Measurements from ENCODE around the gene SLC35G4. TPM values are rescaled to one million over a fixed set of nuclear protein-coding genes. Genes with fewer than 3 reads are reported as not detected.
"Not testable (repeated sequence)": the region's sequence is repeated elsewhere in the genome, so short reads cannot be mapped to it uniquely, and the experiment has no call there.

Gene SLC35G4
- total RNA-seq (not detected), polyA plus RNA-seq (not detected)
- long read RNA-seq, donor 1 = 0 reads
- long read RNA-seq, donor 2 = 0 reads

GRCh38 chr18:11609488-11609887 lies at the start of gene SLC35G4:
TSS of gene SLC35G4 (plus strand) at chr18:11609596. CDS start at chr18:11609596, 0 bp downstream.
- not testable (repeated sequence) for DNase-seq

GRCh38 chr18:11561293-11561692 lies 48.1 kb upstream of the SLC35G4 start:
- Histone ChIP-seq H3K4me3 (no peak overlapping the region), H3K9me3 (no peaks in the 10 kb centered on the region), H3K36me3 (ENCODE audit: insufficient read depth in 1 of 2, low read depth in 1 of 2) (no peaks in the 10 kb centered on the region), H3K27me3 (ENCODE audit: insufficient read depth in 3 of 3, low read length in 2 of 3) (peaks cover 0 to 7% (median 2%) of the 10 kb centered on the region in 3 donors), H3K4me1 (no peaks in the 10 kb centered on the region), H3K27ac (no peak overlapping the region)
- DNase-seq (no peak), ATAC-seq (no peak)
- TF ChIP-seq, protein P1, sequence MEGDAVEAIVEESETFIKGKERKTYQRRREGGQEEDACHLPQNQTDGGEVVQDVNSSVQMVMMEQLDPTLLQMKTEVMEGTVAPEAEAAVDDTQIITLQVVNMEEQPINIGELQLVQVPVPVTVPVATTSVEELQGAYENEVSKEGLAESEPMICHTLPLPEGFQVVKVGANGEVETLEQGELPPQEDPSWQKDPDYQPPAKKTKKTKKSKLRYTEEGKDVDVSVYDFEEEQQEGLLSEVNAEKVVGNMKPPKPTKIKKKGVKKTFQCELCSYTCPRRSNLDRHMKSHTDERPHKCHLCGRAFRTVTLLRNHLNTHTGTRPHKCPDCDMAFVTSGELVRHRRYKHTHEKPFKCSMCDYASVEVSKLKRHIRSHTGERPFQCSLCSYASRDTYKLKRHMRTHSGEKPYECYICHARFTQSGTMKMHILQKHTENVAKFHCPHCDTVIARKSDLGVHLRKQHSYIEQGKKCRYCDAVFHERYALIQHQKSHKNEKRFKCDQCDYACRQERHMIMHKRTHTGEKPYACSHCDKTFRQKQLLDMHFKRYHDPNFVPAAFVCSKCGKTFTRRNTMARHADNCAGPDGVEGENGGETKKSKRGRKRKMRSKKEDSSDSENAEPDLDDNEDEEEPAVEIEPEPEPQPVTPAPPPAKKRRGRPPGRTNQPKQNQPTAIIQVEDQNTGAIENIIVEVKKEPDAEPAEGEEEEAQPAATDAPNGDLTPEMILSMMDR (IDR thresholded peaks at IDR 0.05) = no peak
- WGBS, 3 donors = 43 to 57% (median 44%) methylated on average over 4 of the region's 4 CpGs
- intact Hi-C loops (cut with DNase I) = no loop called here

More at GRCh38 chr18:11609488-11609887, at the start of gene SLC35G4:
- H3K9me3 ChIP-seq; H3K4me1 ChIP-seq; H3K36me3 ChIP-seq (ENCODE audit: insufficient read depth in 1 of 2, low read depth in 1 of 2); intact Hi-C loops (cut with DNase I); ATAC-seq; H3K4me3 ChIP-seq; H3K27ac ChIP-seq; H3K27me3 ChIP-seq (ENCODE audit: insufficient read depth in 3 of 3, low read length in 2 of 3): not testable (repeated sequence)
- 77 to 100% (median 97%) methylated on average over 2 to 6 of the region's 9 CpGs for WGBS, 3 donors

GRCh38 chr18:11565716-11566115 lies 43.7 kb upstream of the SLC35G4 start:
- no peak for DNase-seq
- peaks cover 0 to 14% (median 2%) of the 10 kb centered on the region in 3 donors for H3K27me3 ChIP-seq (ENCODE audit: insufficient read depth in 3 of 3, low read length in 2 of 3)
- no peaks in the 10 kb centered on the region for H3K36me3 ChIP-seq (ENCODE audit: insufficient read depth in 1 of 2, low read depth in 1 of 2)
- TF ChIP-seq, protein P1 (IDR thresholded peaks at IDR 0.05) = no peak
- no peak overlapping the region for H3K4me3 ChIP-seq
- H3K4me1 ChIP-seq = no peaks in the 10 kb centered on the region
- no peak overlapping the region for H3K27ac ChIP-seq
- ATAC-seq = no peak
- 75 to 88% (median 79%) methylated on average over 5 of the region's 5 CpGs for WGBS, 3 donors
- no peaks in the 10 kb centered on the region for H3K9me3 ChIP-seq
- intact Hi-C loops (cut with DNase I) = no loop called here

- 44 to 58% (median 55%) methylated on average over 5 of the region's 5 CpGs for WGBS, 3 donors
- H3K36me3 ChIP-seq (ENCODE audit: insufficient read depth in 1 of 2, low read depth in 1 of 2) = no peaks in the 10 kb centered on the region
- peaks cover 0 to 11% (median 2%) of the 10 kb centered on the region in 3 donors for H3K27me3 ChIP-seq (ENCODE audit: insufficient read depth in 3 of 3, low read length in 2 of 3)
- no peak overlapping the region for H3K4me3 ChIP-seq
- intact Hi-C loops (cut with DNase I) = no loop called here
- no peaks in the 10 kb centered on the region for H3K9me3 ChIP-seq
- no peak for DNase-seq
- TF ChIP-seq, protein P1 (IDR thresholded peaks at IDR 0.05) = no peak
- no peaks in the 10 kb centered on the region for H3K4me1 ChIP-seq
- ATAC-seq = no peak
- no peak overlapping the region for H3K27ac ChIP-seq
These were observed 43.0 kb upstream of the SLC35G4 start for GRCh38 chr18:11566236-11566965.

- Histone ChIP-seq H3K27me3 (ENCODE audit: insufficient read depth in 3 of 3, low read length in 2 of 3) (peaks cover 0 to 10% (median 2%) of the 10 kb centered on the region in 3 donors), H3K27ac (no peak overlapping the region), H3K4me1 (no peaks in the 10 kb centered on the region), H3K4me3 (no peak overlapping the region), H3K36me3 (ENCODE audit: insufficient read depth in 1 of 2, low read depth in 1 of 2) (no peaks in the 10 kb centered on the region), H3K9me3 (no peaks in the 10 kb centered on the region)
- 53 to 59% (median 56%) methylated on average over 7 of the region's 7 CpGs for WGBS, 3 donors
- TF ChIP-seq, protein P1 (IDR thresholded peaks at IDR 0.05) = no peak
- intact Hi-C loops (cut with DNase I) = no loop called here
- DNase-seq (no peak), ATAC-seq (no peak)
These were observed 42.0 kb upstream of the SLC35G4 start for GRCh38 chr18:11567396-11567795.
